ENCODE measurements around the gene ELK3. TPM values are rescaled to one million over a fixed set of nuclear protein-coding genes. Genes with fewer than 3 reads are reported as not detected.

Gene ELK3
- total and polyA plus RNA-seq, 9 of the 15 experiments (the other 6 are each of a cell fraction or from before 2014, with no cell fraction given): 1.5 to 5.5 (median 2.9) TPM

GRCh38 chr12:96194971-96195844, 1.0 kb downstream of the ELK3 start (continued):
- TF ChIP-seq BCLAF1 (IDR thresholded peaks at IDR 0.05; ENCODE audit: borderline replicate concordance in 1 of 2, control insufficient read depth in 1 of 2, low read depth in 2 of 2, low read length in 1 of 2): no peak
- no peak for TF ChIP-seq HNRNPLL (IDR thresholded peaks at IDR 0.05; ENCODE audit: low read depth, low read length, poor library complexity, severe bottlenecking)
- no peak for TF ChIP-seq ELF2 (CRISPR knock-in tag; IDR thresholded peaks at IDR 0.05)
- TF ChIP-seq CBX2 (IDR thresholded peaks at IDR 0.05; ENCODE audit: insufficient read depth, low read length, poor library complexity, severe bottlenecking): no peak
- TF ChIP-seq ZNF707 (CRISPR knock-in tag; conservative IDR thresholded peaks at IDR 0.05): no peak
- no peak for TF ChIP-seq ZNF79 (CRISPR knock-in tag; IDR thresholded peaks at IDR 0.05; ENCODE audit: low read depth)
- TF ChIP-seq CREM (IDR thresholded peaks at IDR 0.05; ENCODE audit: low read depth): 0 out of 2 replicates have a peak, but pooled peaks have one; percentile 3
- no peak for TF ChIP-seq ZBTB43 (CRISPR knock-in tag; IDR thresholded peaks at IDR 0.05)
- TF ChIP-seq KHSRP (IDR thresholded peaks at IDR 0.05): no peak
- no peak for TF ChIP-seq PYGO2 (tag; IDR thresholded peaks at IDR 0.05)
- no peak for TF ChIP-seq CBX5 (IDR thresholded peaks at IDR 0.05; ENCODE audit: borderline replicate concordance, low read depth)
- TF ChIP-seq SNAPC5 (CRISPR knock-in tag; IDR thresholded peaks at IDR 0.05): no peak
- TF ChIP-seq, protein P1, sequence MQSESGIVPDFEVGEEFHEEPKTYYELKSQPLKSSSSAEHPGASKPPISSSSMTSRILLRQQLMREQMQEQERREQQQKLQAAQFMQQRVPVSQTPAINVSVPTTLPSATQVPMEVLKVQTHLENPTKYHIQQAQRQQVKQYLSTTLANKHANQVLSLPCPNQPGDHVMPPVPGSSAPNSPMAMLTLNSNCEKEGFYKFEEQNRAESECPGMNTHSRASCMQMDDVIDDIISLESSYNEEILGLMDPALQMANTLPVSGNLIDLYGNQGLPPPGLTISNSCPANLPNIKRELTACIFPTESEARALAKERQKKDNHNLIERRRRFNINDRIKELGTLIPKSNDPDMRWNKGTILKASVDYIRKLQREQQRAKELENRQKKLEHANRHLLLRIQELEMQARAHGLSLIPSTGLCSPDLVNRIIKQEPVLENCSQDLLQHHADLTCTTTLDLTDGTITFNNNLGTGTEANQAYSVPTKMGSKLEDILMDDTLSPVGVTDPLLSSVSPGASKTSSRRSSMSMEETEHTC (IDR thresholded peaks at IDR 0.05): no peak
- no peak for TF ChIP-seq TCF7 (IDR thresholded peaks at IDR 0.05; ENCODE audit: borderline replicate concordance)
- 0 out of 2 replicates have a peak, but pooled peaks have one; percentile 18 for TF ChIP-seq ERF (CRISPR knock-in tag; IDR thresholded peaks at IDR 0.05)
- TF ChIP-seq, protein P2, sequence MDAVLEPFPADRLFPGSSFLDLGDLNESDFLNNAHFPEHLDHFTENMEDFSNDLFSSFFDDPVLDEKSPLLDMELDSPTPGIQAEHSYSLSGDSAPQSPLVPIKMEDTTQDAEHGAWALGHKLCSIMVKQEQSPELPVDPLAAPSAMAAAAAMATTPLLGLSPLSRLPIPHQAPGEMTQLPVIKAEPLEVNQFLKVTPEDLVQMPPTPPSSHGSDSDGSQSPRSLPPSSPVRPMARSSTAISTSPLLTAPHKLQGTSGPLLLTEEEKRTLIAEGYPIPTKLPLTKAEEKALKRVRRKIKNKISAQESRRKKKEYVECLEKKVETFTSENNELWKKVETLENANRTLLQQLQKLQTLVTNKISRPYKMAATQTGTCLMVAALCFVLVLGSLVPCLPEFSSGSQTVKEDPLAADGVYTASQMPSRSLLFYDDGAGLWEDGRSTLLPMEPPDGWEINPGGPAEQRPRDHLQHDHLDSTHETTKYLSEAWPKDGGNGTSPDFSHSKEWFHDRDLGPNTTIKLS (IDR thresholded peaks at IDR 0.05; ENCODE audit: borderline replicate concordance, low read depth): no peak
- no peak for TF ChIP-seq ZBTB1 (CRISPR knock-in tag; IDR thresholded peaks at IDR 0.05; ENCODE audit: borderline replicate concordance, low read depth)
- TF ChIP-seq ZNF282 (CRISPR knock-in tag; IDR thresholded peaks at IDR 0.05): no peak
